SH-SY5Y (cell line): Measurements from ENCODE around the gene USHBP1.

Source experiments
- GATA2 ChIP-seq: IDR thresholded peaks from 2 replicates; pipeline ENCODE4 v1.6.1; 2011; ENCODE audit warnings: mild to moderate bottlenecking, low read depth, low read length
- GATA3 ChIP-seq: IDR thresholded peaks from 2 replicates; pipeline ENCODE4 v1.6.1; 2011; ENCODE audit warnings: low read depth, mild to moderate bottlenecking, low read length, moderate library complexity

USHBP1 gene

GRCh38 chr19:17206736-17207581 lies 57.6 kb downstream of the USHBP1 start:
- no peak for TF ChIP-seq GATA3
- no peak for TF ChIP-seq GATA2

- TF ChIP-seq GATA3 (no peak), GATA2 (no peak)
Measured at GRCh38 chr19:17205237-17206140, 59.1 kb downstream of the USHBP1 start.

- no peak for TF ChIP-seq GATA2
- TF ChIP-seq GATA3 = no peak
Measured at GRCh38 chr19:17202713-17203112, 61.8 kb downstream of the USHBP1 start.

GRCh38 chr19:17202249-17202648 lies 62.3 kb downstream of the USHBP1 start:
- TF ChIP-seq GATA3 = no peak
- no peak for TF ChIP-seq GATA2

DNA sequence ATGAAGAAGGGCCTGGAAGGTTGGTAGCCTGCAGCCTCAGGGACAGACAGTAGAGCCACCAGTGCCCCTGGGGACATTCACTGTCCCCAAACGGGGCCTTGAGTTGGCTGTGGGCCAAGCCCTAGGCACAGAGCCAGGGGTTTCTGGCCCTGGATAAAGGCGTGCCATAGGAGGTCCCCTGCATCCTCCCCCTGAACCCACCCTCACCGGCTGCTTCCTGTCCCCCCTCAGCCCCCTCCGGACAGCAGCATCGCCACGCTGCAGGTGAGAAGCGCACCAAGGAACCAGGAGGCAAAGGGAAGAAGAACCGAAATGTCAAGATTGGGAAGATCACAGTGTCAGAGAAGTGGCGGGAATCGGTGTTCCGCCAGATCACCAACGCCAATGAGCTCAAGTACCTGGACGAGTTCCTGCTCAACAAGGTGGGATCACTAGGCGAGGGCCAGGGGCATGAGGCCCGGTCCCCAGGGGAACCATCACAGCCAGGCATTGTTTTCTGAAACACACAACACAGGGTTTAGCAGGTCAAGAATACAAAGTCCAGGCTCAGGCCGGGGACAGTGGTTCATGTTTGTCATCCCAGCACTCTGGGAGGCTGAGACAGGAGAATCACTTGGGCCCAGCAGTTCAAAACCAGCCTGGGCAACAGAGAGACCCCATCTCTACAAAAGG lies 64.0 kb downstream of the USHBP1 start:
- TF ChIP-seq GATA3 = no peak
- no peak for TF ChIP-seq GATA2
